Testis (tissue), 2 donors: ENCODE measurements around the gene VWA3A.

Experiments used
- CTCF ChIP-seq, 3 experiments: fragments of 450-650 bp in 2 of 3; fragments of 200-600 bp in 1 of 3; sonication (generic) in 1 of 3; IDR thresholded peaks; one replicate each; pipeline ENCODE4 v1.5.1; 2016 to 2019; ENCODE audit warnings: antibody characterized with exemption in 3 of 3, mild to moderate bottlenecking in 2 of 3, moderate library complexity in 1 of 3
- POLR2A ChIP-seq: fragments of 450-650 bp; IDR thresholded peaks from one replicate; pipeline ENCODE4 v1.6.1; 2017; ENCODE audit warnings: antibody characterized with exemption, mild to moderate bottlenecking, moderate library complexity

GRCh38 chr16:22091721-22092120, 620 bp upstream of the VWA3A start:
- TF ChIP-seq CTCF (IDR thresholded peaks at IDR 0.05): no peak
- no peak for TF ChIP-seq POLR2A
